ENCODE results near the gene CAB39L. TPM values are rescaled to one million over a fixed set of nuclear protein-coding genes. Genes with fewer than 3 reads are reported as not detected.

Gene CAB39L
- total and polyA plus RNA-seq, 2 of the 13 experiments (the other 11 are each of a cell fraction or from before 2014, with no cell fraction given) = 3.1 to 6.1 TPM

DNA sequence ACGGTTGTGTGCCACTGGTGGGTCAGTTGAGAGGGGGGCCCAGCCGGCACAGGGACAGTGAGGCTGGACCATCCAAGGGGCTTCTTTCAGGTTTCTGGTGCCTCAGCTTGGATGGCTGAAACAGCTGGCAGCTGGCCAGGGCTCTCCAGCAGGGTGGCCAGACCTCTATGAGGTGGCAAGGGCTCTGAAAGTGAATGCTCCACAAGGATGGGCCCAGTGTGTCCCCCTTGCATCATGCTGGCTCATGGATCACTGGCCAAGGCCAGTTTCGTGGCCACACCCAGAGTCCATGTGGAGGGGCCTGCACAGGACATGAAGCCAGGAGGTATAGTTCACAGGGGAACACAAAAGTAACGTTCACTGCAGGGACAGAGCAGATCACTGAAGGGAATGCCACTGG lies 146.5 kb downstream of the CAB39L start:
- WGBS (ENCODE audit: low lambda C conversion rate) = 57% methylated on average over 3 of the region's 4 CpGs
- POLR2A ChIA-PET = no interaction called here
- DNase-seq (ENCODE audit: low spot score) = peak; percentile 33
- ATAC-seq = peak; percentile 14
- Histone ChIP-seq H3K9me3 (ENCODE audit: low read length) (no peaks in the 10 kb centered on the region), H3K79me2 (ENCODE audit: insufficient read depth, low read length) (no peaks in the 10 kb centered on the region), H3K9ac (ENCODE audit: insufficient read depth, low read depth, low read length) (no peak overlapping the region), H4K20me1 (ENCODE audit: insufficient read depth, low read length) (no peaks in the 10 kb centered on the region), H3K4me1 (ENCODE audit: insufficient read depth, low read length) (peaks cover 71% of the 10 kb centered on the region), H2AFZ (ENCODE audit: low read length) (no peak overlapping the region), H3K27ac (ENCODE audit: extremely low read length, insufficient read depth, low read length) (peak overlapping the region; percentile 46), H3K36me3 (replicated peaks in 1 of 2; ENCODE audit: control insufficient read depth in 1 of 2, insufficient read depth in 2 of 2, low read length in 2 of 2) (no peaks in the 10 kb centered on the region), H3K27me3 (ENCODE audit: control insufficient read depth in 1 of 2, insufficient read depth in 2 of 2, low read length in 2 of 2) (no peaks in the 10 kb centered on the region), H3K4me2 (ENCODE audit: low read depth, low read length) (peak overlapping the region; percentile 46; the same call in 1 of the 2 replicates), H3K4me3 (replicated peaks in 1 of 3; ENCODE audit: insufficient read depth in 1 of 3, low read depth in 2 of 3, low read length in 3 of 3) (no peak overlapping the region; a peak in 1 of 6 replicates)
- FAIRE-seq = no peak
- TF ChIP-seq ZNF430 (CRISPR knock-in tag; IDR thresholded peaks at IDR 0.05) = no peak
- TF ChIP-seq, protein P1, sequence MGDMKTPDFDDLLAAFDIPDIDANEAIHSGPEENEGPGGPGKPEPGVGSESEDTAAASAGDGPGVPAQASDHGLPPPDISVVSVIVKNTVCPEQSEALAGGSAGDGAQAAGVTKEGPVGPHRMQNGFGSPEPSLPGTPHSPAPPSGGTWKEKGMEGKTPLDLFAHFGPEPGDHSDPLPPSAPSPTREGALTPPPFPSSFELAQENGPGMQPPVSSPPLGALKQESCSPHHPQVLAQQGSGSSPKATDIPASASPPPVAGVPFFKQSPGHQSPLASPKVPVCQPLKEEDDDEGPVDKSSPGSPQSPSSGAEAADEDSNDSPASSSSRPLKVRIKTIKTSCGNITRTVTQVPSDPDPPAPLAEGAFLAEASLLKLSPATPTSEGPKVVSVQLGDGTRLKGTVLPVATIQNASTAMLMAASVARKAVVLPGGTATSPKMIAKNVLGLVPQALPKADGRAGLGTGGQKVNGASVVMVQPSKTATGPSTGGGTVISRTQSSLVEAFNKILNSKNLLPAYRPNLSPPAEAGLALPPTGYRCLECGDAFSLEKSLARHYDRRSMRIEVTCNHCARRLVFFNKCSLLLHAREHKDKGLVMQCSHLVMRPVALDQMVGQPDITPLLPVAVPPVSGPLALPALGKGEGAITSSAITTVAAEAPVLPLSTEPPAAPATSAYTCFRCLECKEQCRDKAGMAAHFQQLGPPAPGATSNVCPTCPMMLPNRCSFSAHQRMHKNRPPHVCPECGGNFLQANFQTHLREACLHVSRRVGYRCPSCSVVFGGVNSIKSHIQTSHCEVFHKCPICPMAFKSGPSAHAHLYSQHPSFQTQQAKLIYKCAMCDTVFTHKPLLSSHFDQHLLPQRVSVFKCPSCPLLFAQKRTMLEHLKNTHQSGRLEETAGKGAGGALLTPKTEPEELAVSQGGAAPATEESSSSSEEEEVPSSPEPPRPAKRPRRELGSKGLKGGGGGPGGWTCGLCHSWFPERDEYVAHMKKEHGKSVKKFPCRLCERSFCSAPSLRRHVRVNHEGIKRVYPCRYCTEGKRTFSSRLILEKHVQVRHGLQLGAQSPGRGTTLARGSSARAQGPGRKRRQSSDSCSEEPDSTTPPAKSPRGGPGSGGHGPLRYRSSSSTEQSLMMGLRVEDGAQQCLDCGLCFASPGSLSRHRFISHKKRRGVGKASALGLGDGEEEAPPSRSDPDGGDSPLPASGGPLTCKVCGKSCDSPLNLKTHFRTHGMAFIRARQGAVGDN (CRISPR knock-in tag; IDR thresholded peaks at IDR 0.05) = peak; percentile 51
- TF ChIP-seq, protein P2, sequence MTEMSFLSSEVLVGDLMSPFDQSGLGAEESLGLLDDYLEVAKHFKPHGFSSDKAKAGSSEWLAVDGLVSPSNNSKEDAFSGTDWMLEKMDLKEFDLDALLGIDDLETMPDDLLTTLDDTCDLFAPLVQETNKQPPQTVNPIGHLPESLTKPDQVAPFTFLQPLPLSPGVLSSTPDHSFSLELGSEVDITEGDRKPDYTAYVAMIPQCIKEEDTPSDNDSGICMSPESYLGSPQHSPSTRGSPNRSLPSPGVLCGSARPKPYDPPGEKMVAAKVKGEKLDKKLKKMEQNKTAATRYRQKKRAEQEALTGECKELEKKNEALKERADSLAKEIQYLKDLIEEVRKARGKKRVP (CRISPR knock-in tag; IDR thresholded peaks at IDR 0.05) = peak in 1 of 2 experiments; percentile 46; a peak in 1 of 4 replicates
- TF ChIP-seq ZNF446 (CRISPR knock-in tag; IDR thresholded peaks at IDR 0.05) = no peak
- peak; percentile 39; the same call in 1 of the 2 replicates for TF ChIP-seq MYC (CRISPR knock-in tag; IDR thresholded peaks at IDR 0.05; ENCODE audit: borderline replicate concordance)
- TF ChIP-seq ZNF644 (CRISPR knock-in tag; IDR thresholded peaks at IDR 0.05; ENCODE audit: low read depth) = peak; percentile 68; the same call in 1 of the 2 replicates
- peak; percentile 64 for TF ChIP-seq CEBPG (CRISPR knock-in tag; IDR thresholded peaks at IDR 0.05)
- peak; percentile 60 for TF ChIP-seq HNF4A (CRISPR knock-in tag; IDR thresholded peaks at IDR 0.05)
- 0 out of 2 replicates have a peak, but pooled peaks have one; percentile 3 for TF ChIP-seq SAP130 (CRISPR knock-in tag; IDR thresholded peaks at IDR 0.05; ENCODE audit: low read depth)
- no peak for TF ChIP-seq NCOR1 (IDR thresholded peaks at IDR 0.05; ENCODE audit: borderline replicate concordance, low read length)
- peak; percentile 59 for TF ChIP-seq ZFY (CRISPR knock-in tag; IDR thresholded peaks at IDR 0.05)
- TF ChIP-seq ZNF282 (IDR thresholded peaks at IDR 0.05; ENCODE audit: partially characterized antibody) = no peak
- TF ChIP-seq GATAD2A (CRISPR knock-in tag; IDR thresholded peaks at IDR 0.05) = peak; percentile 26; the same call in 1 of the 2 replicates
- TF ChIP-seq, protein P3, sequence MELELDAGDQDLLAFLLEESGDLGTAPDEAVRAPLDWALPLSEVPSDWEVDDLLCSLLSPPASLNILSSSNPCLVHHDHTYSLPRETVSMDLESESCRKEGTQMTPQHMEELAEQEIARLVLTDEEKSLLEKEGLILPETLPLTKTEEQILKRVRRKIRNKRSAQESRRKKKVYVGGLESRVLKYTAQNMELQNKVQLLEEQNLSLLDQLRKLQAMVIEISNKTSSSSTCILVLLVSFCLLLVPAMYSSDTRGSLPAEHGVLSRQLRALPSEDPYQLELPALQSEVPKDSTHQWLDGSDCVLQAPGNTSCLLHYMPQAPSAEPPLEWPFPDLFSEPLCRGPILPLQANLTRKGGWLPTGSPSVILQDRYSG (CRISPR knock-in tag; IDR thresholded peaks at IDR 0.05) = no peak
- no TSS peak for BruUV-seq (replicated peaks)
- in situ Hi-C loops (cut with HindIII; ENCODE audit: extremely low pct_ligation_motif_present, low pct_unique_long_range_greater_than_20kb) (no loop called here), intact Hi-C loops (cut with micrococcal nuclease; ENCODE audit: unreplicated experiment) (no loop called here)
- CTCF ChIA-PET (ENCODE audit: low intra/inter-chr PET ratio, low total read pairs) = no interaction called here

All from HepG2 (cell line).